Kidney capillary endothelial cell (primary cell): ENCODE measurements around the gene GLTP.
A peak's percentile ranks its signal among the peaks of the same experiment; 100 is the strongest.

ENCODE experiments used
- DNase-seq: peaks from one replicate; pipeline ENCODE4 v3.0.0-alpha.2; 2018; ENCODE audit warnings: low spot score

GLTP gene

GRCh38 chr12:109842021-109842420 lies 38.3 kb downstream of the GLTP start:
- no peak for DNase-seq

GRCh38 chr12:109841356-109841755 lies 39.0 kb downstream of the GLTP start:
- no peak for DNase-seq

GRCh38 chr12:109840305-109841074 lies 39.9 kb downstream of the GLTP start:
- no peak for DNase-seq

- no peak for DNase-seq
These were observed 40.9 kb downstream of the GLTP start for GRCh38 chr12:109839444-109839843.

- no peak for DNase-seq
These were observed 43.4 kb downstream of the GLTP start for GRCh38 chr12:109836916-109837315.

GRCh38 chr12:109835827-109836226 lies 44.5 kb downstream of the GLTP start:
- no peak for DNase-seq

GRCh38 chr12:109833307-109834189 lies 46.8 kb downstream of the GLTP start, which contains the start of gene TRPV4:
Gene TRPV4 (minus strand): TSS chr12:109833398. CDS start chr12:109814796, 18,602 bp downstream.
- no peak for DNase-seq

- DNase-seq = no peak
These were observed 47.6 kb downstream of the GLTP start for GRCh38 chr12:109832541-109833306.

- DNase-seq = no peak
These were observed 48.4 kb downstream of the GLTP start for GRCh38 chr12:109831929-109832328.

- no peak for DNase-seq
These were observed 49.0 kb downstream of the GLTP start for GRCh38 chr12:109831365-109831764.

GRCh38 chr12:109830718-109831117 lies 49.6 kb downstream of the GLTP start:
- DNase-seq = no peak

GRCh38 chr12:109830267-109830666 lies 50.1 kb downstream of the GLTP start:
- no peak for DNase-seq

- no peak for DNase-seq
These were observed 50.7 kb downstream of the GLTP start for GRCh38 chr12:109829667-109830066.

GRCh38 chr12:109828754-109829511 lies 51.4 kb downstream of the GLTP start:
- no peak for DNase-seq

GRCh38 chr12:109827566-109828550 lies 52.5 kb downstream of the GLTP start:
- DNase-seq = peak; percentile 55

GRCh38 chr12:109827080-109827479 lies 53.3 kb downstream of the GLTP start:
- no peak for DNase-seq

- no peak for DNase-seq
These were observed 55.6 kb downstream of the GLTP start for GRCh38 chr12:109824731-109825130.

GRCh38 chr12:109822951-109823411 lies 57.4 kb downstream of the GLTP start:
- no peak for DNase-seq

GRCh38 chr12:109822416-109822815 lies 57.9 kb downstream of the GLTP start:
- no peak for DNase-seq

GRCh38 chr12:109821968-109822367 lies 58.4 kb downstream of the GLTP start:
- no peak for DNase-seq
